HG02870 (cell line): ENCODE results near the gene GDF11.

Experiments used
- ATAC-seq: cut with Tn5 transposase; IDR thresholded peaks from one replicate; pipeline ENCODE4 v1.9.1; 2021; ENCODE audit warnings: mild to moderate bottlenecking, moderate library complexity; ENCODE audit not compliant: unreplicated experiment

Gene GDF11

GRCh38 chr12:55722948-55723347 lies 20.0 kb upstream of the GDF11 start:
- ATAC-seq = no peak

GRCh38 chr12:55723516-55724225 lies 19.3 kb upstream of the GDF11 start:
- no peak for ATAC-seq

GRCh38 chr12:55724226-55724939 lies 18.5 kb upstream of the GDF11 start:
- ATAC-seq = no peak

- no peak for ATAC-seq
Measured at GRCh38 chr12:55724940-55725309, 18.0 kb upstream of the GDF11 start.

GRCh38 chr12:55725556-55725955 lies 17.4 kb upstream of the GDF11 start:
- ATAC-seq = no peak

- ATAC-seq = no peak
Measured at GRCh38 chr12:55726971-55727370, 16.0 kb upstream of the GDF11 start.

- ATAC-seq = no peak
Measured at GRCh38 chr12:55727643-55728185, 15.2 kb upstream of the GDF11 start.

- no peak for ATAC-seq
Measured at GRCh38 chr12:55728186-55728938, 14.6 kb upstream of the GDF11 start.

- ATAC-seq = peak; percentile 55
Measured at GRCh38 chr12:55728939-55729818, 13.7 kb upstream of the GDF11 start, which contains the start of gene CD63. TSS of gene CD63 (minus strand) at chr12:55729009. CDS start at chr12:55728341, 668 bp downstream.

- peak; percentile 39 for ATAC-seq
Measured at GRCh38 chr12:55729819-55730818, 12.8 kb upstream of the GDF11 start.

- no peak for ATAC-seq
Measured at GRCh38 chr12:55732288-55732687, 10.6 kb upstream of the GDF11 start.

- no peak for ATAC-seq
Measured at GRCh38 chr12:55733021-55733555, 9.8 kb upstream of the GDF11 start.

- ATAC-seq = no peak
Measured at GRCh38 chr12:55733858-55734257, 9.1 kb upstream of the GDF11 start.

- no peak for ATAC-seq
Measured at GRCh38 chr12:55734595-55734994, 8.3 kb upstream of the GDF11 start.

GRCh38 chr12:55736076-55736475 lies 6.8 kb upstream of the GDF11 start:
- no peak for ATAC-seq

GRCh38 chr12:55736780-55737580 lies 5.9 kb upstream of the GDF11 start:
- no peak for ATAC-seq

- no peak for ATAC-seq
Measured at GRCh38 chr12:55737581-55738122, 5.3 kb upstream of the GDF11 start.
